HepG2 (cell line): ENCODE data around the gene SMG5. TPM values are rescaled to one million over a fixed set of nuclear protein-coding genes. Genes with fewer than 3 reads are reported as not detected.

ENCODE experiments used
- ATAC-seq: fragments of 200-7000 bp; cut with Tn5 transposase; 3 replicates; pipeline ENCODE4 v1.9.1; 2020; ENCODE audit warnings: mild to moderate bottlenecking, moderate library complexity
- BruUV-seq: library from RNA; stranded (reverse); fragments of 400-500 nt; replicated peaks from 2 replicates; lab custom pipeline; 2021; lab: Mats Ljungman, UMichigan
- CTCF ChIA-PET: fragments of 300-600 bp; formaldehyde crosslinking; extraction: SDS; loops from one replicate; lab custom pipeline; 2021; ENCODE audit warnings: low total read pairs, inconsistent platforms, low intra/inter-chr PET ratio; lab: Yijun Ruan, JAX
- POLR2A ChIA-PET: fragments of 350-600 bp; sonication (Branson Sonifier 250); formaldehyde crosslinking; loops from one replicate; lab custom pipeline; 2020; ENCODE audit warnings: antibody characterized with exemption, inconsistent platforms; lab: Yijun Ruan, JAX
- DNase-seq: peaks from one replicate; pipeline ENCODE4 v3.0.0-alpha.2; 2015; ENCODE audit warnings: low spot score
- FAIRE-seq: peaks from 3 replicates; lab custom pipeline; 2011; peaks lifted over from hg19 to GRCh38; lab: Jason Lieb, UNC
- H2AFZ ChIP-seq: one replicate; pipeline ENCODE4 v1.6.1; 2011; ENCODE audit warnings: low read length, inconsistent platforms
- H3K27ac ChIP-seq: fragments of 300-600 bp; 3 replicates; pipeline ENCODE4 v1.8.0; 2011; ENCODE audit warnings: mixed run types, mild to moderate bottlenecking, mixed read lengths, low read length, inconsistent platforms; ENCODE audit not compliant: insufficient read depth; ENCODE audit errors: extremely low read length
- H3K27me3 ChIP-seq, 2 experiments: fragments of 200-600 bp in 1 of 2; 2 replicates in 1 of 2; 3 replicates in 1 of 2; pipeline versions ENCODE4 v1.6.0 to v1.8.0; 2011; ENCODE audit warnings: low read length in 2 of 2, mild to moderate bottlenecking in 2 of 2, moderate library complexity in 2 of 2, inconsistent platforms in 1 of 2; ENCODE audit not compliant: insufficient read depth in 2 of 2, control insufficient read depth in 1 of 2
- H3K36me3 ChIP-seq, 2 experiments: fragments of 200-600 bp in 1 of 2; replicated peaks in 1 of 2; 2 replicates in 1 of 2; 3 replicates in 1 of 2; pipeline versions ENCODE4 v1.5.1 to v1.8.0; 2011; ENCODE audit warnings: low read length in 2 of 2, inconsistent platforms in 1 of 2; ENCODE audit not compliant: insufficient read depth in 2 of 2, control insufficient read depth in 1 of 2
- H3K4me1 ChIP-seq: 2 replicates; pipeline ENCODE4 v1.5.1; 2012; ENCODE audit warnings: low read length, inconsistent platforms; ENCODE audit not compliant: insufficient read depth
- H3K4me2 ChIP-seq: 2 replicates; pipeline ENCODE4 v1.6.0; 2011; ENCODE audit warnings: low read depth, low read length, inconsistent platforms
- H3K4me3 ChIP-seq, 3 experiments: fragments of 200-600 bp in 1 of 3; sonication (generic), shearing (Covaris generic) in 1 of 3; replicated peaks in 1 of 3; 2 replicates each; pipeline ENCODE4 v1.5.1; 2011 to 2016; ENCODE audit warnings: low read length in 3 of 3, inconsistent platforms in 2 of 3, low read depth in 2 of 3, mild to moderate bottlenecking in 2 of 3, control low read depth in 1 of 3, mixed read lengths in 1 of 3; ENCODE audit not compliant: insufficient read depth in 1 of 3
- H3K79me2 ChIP-seq: one replicate; pipeline ENCODE4 v1.6.1; 2011; ENCODE audit warnings: low read length, inconsistent platforms; ENCODE audit not compliant: insufficient read depth
- H3K9ac ChIP-seq: 2 replicates; pipeline ENCODE4 v1.6.0; 2011; ENCODE audit warnings: mild to moderate bottlenecking, low read depth, low read length, inconsistent platforms; ENCODE audit not compliant: insufficient read depth
- H3K9me3 ChIP-seq: 2 replicates; pipeline ENCODE4 v1.5.1; 2012; ENCODE audit warnings: mild to moderate bottlenecking, low read length
- H4K20me1 ChIP-seq: 2 replicates; pipeline ENCODE4 v1.6.0; 2011; ENCODE audit warnings: inconsistent platforms, mild to moderate bottlenecking, low read length, moderate library complexity; ENCODE audit not compliant: insufficient read depth
- ATM ChIP-seq: fragments of 450-650 bp; IDR thresholded peaks from 2 replicates; pipeline ENCODE4 v1.7.1; 2017; ENCODE audit warnings: mild to moderate bottlenecking, borderline replicate concordance
- BCL3 ChIP-seq: sonication (generic); formaldehyde crosslinking; IDR thresholded peaks from 2 replicates; pipeline ENCODE4 v1.5.1; 2020; ENCODE audit warnings: mild to moderate bottlenecking, missing genetic modification reagents, moderate library complexity
- BRF2 ChIP-seq: sonication (generic); formaldehyde crosslinking; IDR thresholded peaks from 2 replicates; pipeline ENCODE4 v1.8.1; 2022; ENCODE audit warnings: mild to moderate bottlenecking, missing genetic modification reagents
- GLI4 ChIP-seq: sonication (generic); formaldehyde crosslinking; IDR thresholded peaks from 2 replicates; pipeline ENCODE4 v1.5.1; 2020; ENCODE audit warnings: missing genetic modification reagents, mild to moderate bottlenecking, moderate library complexity, borderline replicate concordance
- HCFC1 ChIP-seq: fragments of 150-350 bp; IDR thresholded peaks from 2 replicates; pipeline ENCODE4 v1.6.1; 2014; ENCODE audit warnings: low read depth, low read length
- KAT8 ChIP-seq: IDR thresholded peaks from 2 replicates; pipeline ENCODE4 v1.6.1; 2016; ENCODE audit warnings: missing genetic modification reagents, missing compliant biosample characterization
- NRL ChIP-seq: sonication (generic); formaldehyde crosslinking; IDR thresholded peaks from 2 replicates; pipeline ENCODE4 v1.5.0; 2020; ENCODE audit warnings: missing genetic modification reagents, mild to moderate bottlenecking, moderate library complexity, borderline replicate concordance
- PHF20 ChIP-seq: sonication (generic); formaldehyde crosslinking; IDR thresholded peaks from 2 replicates; pipeline ENCODE4 v1.5.0; 2020; ENCODE audit warnings: mild to moderate bottlenecking, missing genetic modification reagents
- REPIN1 ChIP-seq: sonication (generic); formaldehyde crosslinking; IDR thresholded peaks from 2 replicates; pipeline ENCODE4 v1.8.0; 2022; ENCODE audit warnings: missing genetic modification reagents, low read depth, mild to moderate bottlenecking, borderline replicate concordance
- TEF ChIP-seq: sonication (generic); formaldehyde crosslinking; IDR thresholded peaks from 2 replicates; pipeline ENCODE4 v1.5.0; 2020; ENCODE audit warnings: missing genetic modification reagents
- U2AF1 ChIP-seq: fragments of 200-400 bp; formaldehyde crosslinking; optimal IDR thresholded peaks from 2 replicates; pipeline ENCODE3; 2017; ENCODE audit warnings: mild to moderate bottlenecking, low read depth, low read length
- ZHX1 ChIP-seq: sonication (generic); formaldehyde crosslinking; IDR thresholded peaks from 2 replicates; pipeline ENCODE4 v1.8.1; 2022; ENCODE audit warnings: low read depth, mild to moderate bottlenecking, missing genetic modification reagents
- ZNF326 ChIP-seq: sonication (generic); formaldehyde crosslinking; IDR thresholded peaks from 2 replicates; pipeline ENCODE4 v1.4.0; 2020; ENCODE audit warnings: missing genetic modification reagents, borderline replicate concordance
- ZNF558 ChIP-seq: sonication (generic); formaldehyde crosslinking; IDR thresholded peaks from 2 replicates; pipeline ENCODE4 v1.9.0; 2022; ENCODE audit warnings: mild to moderate bottlenecking, missing genetic modification reagents, borderline replicate concordance
- ZNF674 ChIP-seq: sonication (generic); formaldehyde crosslinking; IDR thresholded peaks from 2 replicates; pipeline ENCODE4 v1.5.0; 2020; ENCODE audit warnings: low read depth, mild to moderate bottlenecking, missing genetic modification reagents
- ZNF775 ChIP-seq: sonication (generic); formaldehyde crosslinking; IDR thresholded peaks from 2 replicates; pipeline ENCODE4 v1.4.0; 2020; ENCODE audit warnings: missing genetic modification reagents, mild to moderate bottlenecking, moderate library complexity, borderline replicate concordance
- ZNF850 ChIP-seq: sonication (generic); formaldehyde crosslinking; conservative IDR thresholded peaks from 2 replicates; pipeline ENCODE4 v1.9.0; 2021; ENCODE audit warnings: mild to moderate bottlenecking, missing genetic modification reagents
- WGBS: methylation state at CpG from one replicate; pipeline ENCODE4 v1.1.6; 2017; ENCODE audit warnings: low lambda C conversion rate; 5-methylcytosine and 5-hydroxymethylcytosine counted together
- in situ Hi-C: cut with HindIII; loops from 2 replicates; pipeline ENCODE4 v1.10.0; 2017; ENCODE audit warnings: low pct_unique_long_range_greater_than_20kb; ENCODE audit not compliant: extremely low pct_ligation_motif_present
- intact Hi-C: fragments of 100-400 bp; cut with micrococcal nuclease; formaldehyde crosslinking; loops from one replicate; pipeline ENCODE4 v1.10.0; 2022; ENCODE audit not compliant: unreplicated experiment
- polyA plus RNA-seq, 8 experiments: library from polyadenylated mRNA; depleted of rRNA in 3 of 8; stranded (reverse) in 7 of 8; unstranded in 1 of 8; fragments of >200 nt; fragmentation: Illumina TruSeq in 4 of 8; extraction: Trizol in 4 of 8; gene quantifications; 2 replicates each; pipeline versions ENCODE4 v1.2.1 to v1.2.3, GENCODE V29; 2011 to 2016; ENCODE audit warnings: low read depth in 4 of 8, missing spikeins in 1 of 8, mixed read lengths in 1 of 8; ENCODE audit not compliant: insufficient read depth in 1 of 8
- total RNA-seq, 5 experiments: library from RNA; depleted of rRNA; stranded (reverse); fragments of >200 nt; fragmentation: Illumina TruSeq; extraction: Trizol; gene quantifications; 2 replicates each; pipeline ENCODE4 v1.2.3, GENCODE V29; 2016; ENCODE audit warnings: low read depth in 1 of 5

The SMG5 gene
- total and polyA plus RNA-seq, 2 of the 13 experiments (the other 11 are each of a cell fraction or from before 2014, with no cell fraction given): 50.5 to 84.0 TPM

GRCh38 chr1:156291226-156292061 is 8.8 kb upstream of the SMG5 start:
- H3K9ac ChIP-seq: peak overlapping the region; percentile 81
- ATAC-seq: peak; percentile 95
- intact Hi-C loops: loop anchor here (5.0 kb wide), 1 partner anchor 46 kb away; the partner anchor contains the start of genes CCT3 and TSACC
- H3K4me3 ChIP-seq: peak overlapping the region; percentile 66 to 80 (median 73)
- ChIA-PET POLR2A (interaction anchor here (0.9 to 9.2 kb wide), 8 partner anchors 9 to 80 kb away, joined by 3 to 115 read pairs (median 4); partner anchors contain the start of genes PMF1, SMG5 and TMEM79), CTCF (no interaction called here)
- DNase-seq: peak; percentile 94
- H3K9me3 ChIP-seq: no peaks in the 10 kb centered on the region
- H3K79me2 ChIP-seq: peaks cover 8% of the 10 kb centered on the region
- peaks cover 44% of the 10 kb centered on the region for H3K4me1 ChIP-seq
- no peaks in the 10 kb centered on the region for H3K27me3 ChIP-seq
- H3K27ac ChIP-seq: peak overlapping the region; percentile 94
- in situ Hi-C loops: no loop called here
- BruUV-seq: no TSS peak
- H3K4me2 ChIP-seq: peak overlapping the region; percentile 81
- no peak overlapping the region for H2AFZ ChIP-seq
- H3K36me3 ChIP-seq: peaks cover 0 to 6% of the 10 kb centered on the region in 2 experiments; a peak in 2 of 5 replicates
- peak; percentile 60 for FAIRE-seq
- no peaks in the 10 kb centered on the region for H4K20me1 ChIP-seq
- 1% methylated on average over 9 of the region's 37 CpGs for WGBS
- TF ChIP-seq TEF (no peak), ZNF775 (CRISPR knock-in tag) (no peak), ZNF326 (CRISPR knock-in tag) (no peak), PHF20 (no peak; the same call in none of the 2 replicates), ZNF674 (CRISPR knock-in tag) (no peak), BRF2 (CRISPR knock-in tag) (no peak; the same call in 1 of the 2 replicates), KAT8 (peak; percentile 83), ZNF558 (no peak), ATM (no peak), HCFC1 (no peak; the same call in 1 of the 2 replicates), REPIN1 (CRISPR knock-in tag) (peak; percentile 84; the same call in 1 of the 2 replicates), BCL3 (CRISPR knock-in tag) (peak; percentile 47; the same call in 1 of the 2 replicates), ZNF850 (CRISPR knock-in tag) (no peak), U2AF1 (no peak), GLI4 (CRISPR knock-in tag) (no peak), NRL (CRISPR knock-in tag) (peak; percentile 61; the same call in 1 of the 2 replicates), ZHX1 (CRISPR knock-in tag) (peak; percentile 40; the same call in 1 of the 2 replicates)
